GM21515 (cell line): ENCODE data around the gene P4HA1.

Experiments used
- ATAC-seq: cut with Tn5 transposase; IDR thresholded peaks from one replicate; pipeline ENCODE4 v1.9.1; 2021; ENCODE audit not compliant: unreplicated experiment

Gene P4HA1

DNA sequence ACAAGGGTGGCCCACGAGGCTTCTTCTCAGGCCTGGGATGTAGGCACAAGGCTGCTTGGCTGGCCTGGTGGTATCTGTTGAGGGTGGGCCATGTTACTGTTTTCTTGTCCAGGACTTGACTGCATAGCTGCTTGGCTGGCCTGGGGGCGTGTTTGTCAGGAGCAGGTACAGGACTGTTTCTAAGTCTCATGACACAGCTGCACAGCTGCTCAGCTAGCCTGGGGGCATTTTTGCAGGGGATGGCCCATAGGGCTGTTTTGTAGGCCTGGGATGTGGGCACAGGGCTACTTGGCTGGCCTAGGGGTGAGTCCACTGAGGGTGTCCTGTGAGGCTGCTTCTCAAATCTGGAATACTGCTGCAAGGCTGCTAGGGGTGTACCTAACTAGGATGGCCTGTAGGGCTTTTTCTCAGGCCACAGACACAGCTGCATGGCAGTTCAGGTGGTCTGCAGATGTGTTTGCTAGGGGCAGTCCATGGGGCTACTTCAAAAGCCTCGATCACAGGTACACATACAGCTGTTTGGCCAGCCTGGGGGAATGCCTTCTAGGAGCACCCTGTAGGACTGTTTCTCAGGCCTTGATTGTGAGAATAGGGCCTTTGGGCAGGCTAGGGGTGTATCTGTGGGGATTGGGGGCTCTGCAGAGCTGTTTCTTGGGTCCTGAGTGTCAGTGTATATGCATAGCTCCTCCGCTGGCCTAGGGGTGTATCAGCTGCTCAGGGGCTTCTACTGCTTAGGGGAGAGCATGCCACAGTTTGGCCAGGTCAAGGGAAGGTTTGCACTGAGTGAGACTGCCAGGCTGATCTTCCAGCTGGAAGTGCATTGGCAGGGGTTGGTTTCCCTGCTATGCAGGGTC is 115.4 kb downstream of the P4HA1 start:
- no peak for ATAC-seq

DNA sequence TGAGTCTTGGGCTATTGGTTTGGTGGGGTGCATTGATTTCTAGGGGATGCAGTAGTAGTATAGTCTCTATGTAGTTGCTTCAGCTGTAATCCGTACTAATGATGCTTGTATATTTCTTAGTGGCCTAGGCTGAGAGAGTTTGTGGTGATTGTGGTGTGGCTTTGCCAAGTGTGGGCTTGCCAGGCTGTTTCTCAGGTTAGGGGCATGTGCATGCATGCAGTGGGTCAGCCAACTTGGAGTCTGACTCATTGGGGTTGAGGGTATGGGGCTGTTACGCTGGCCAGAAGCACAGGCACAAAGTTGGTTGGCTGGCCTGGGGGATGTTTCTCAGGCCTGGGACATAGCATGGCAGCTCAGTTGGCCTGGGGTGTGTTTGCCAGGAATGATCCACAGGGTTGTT is 116.3 kb downstream of the P4HA1 start:
- ATAC-seq = no peak

DNA sequence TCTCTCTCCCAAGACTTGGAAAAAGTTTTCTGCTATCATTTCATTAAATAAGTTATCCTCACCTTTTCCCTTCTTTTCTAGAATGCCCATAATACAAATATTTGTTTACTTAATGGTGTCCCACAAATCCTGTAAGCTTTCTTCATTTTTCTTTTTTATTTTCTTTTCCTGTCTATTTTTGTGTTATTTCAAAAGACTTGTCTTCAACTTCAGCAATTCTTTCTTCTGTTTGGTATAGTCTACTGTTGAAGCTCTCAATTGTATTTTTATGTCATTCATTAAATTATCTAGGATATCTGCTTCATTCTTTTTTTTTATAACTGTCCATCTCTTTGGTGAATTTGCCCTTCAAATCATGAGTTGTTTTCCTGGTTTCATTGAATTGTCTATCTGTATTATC is 117.0 kb downstream of the P4HA1 start:
- no peak for ATAC-seq

DNA sequence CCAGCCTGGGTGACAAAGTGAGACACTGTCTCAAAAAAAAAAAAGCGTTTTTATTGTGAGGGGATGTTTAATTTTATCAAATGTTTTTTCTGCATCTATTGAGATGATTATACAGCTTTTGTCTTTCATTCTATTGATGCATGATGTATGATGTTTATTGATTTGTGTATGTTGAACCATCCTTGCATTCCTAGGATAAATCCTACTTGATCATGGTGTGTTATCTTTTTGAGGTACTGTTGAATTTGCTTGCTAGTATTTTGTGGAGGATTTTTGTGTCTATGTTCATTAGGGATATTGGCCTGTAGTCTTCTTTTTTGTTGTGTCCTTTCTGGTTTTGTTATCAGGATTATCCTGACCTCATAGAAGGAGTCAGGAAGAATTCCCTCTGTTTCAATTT is 119.8 kb downstream of the P4HA1 start:
- no peak for ATAC-seq
